Smooth muscle cell (in vitro differentiated cells): ENCODE data around the gene TBRG4. TPM values are rescaled to one million over a fixed set of nuclear protein-coding genes. Genes with fewer than 3 reads are reported as not detected.

Experiments used
- DNase-seq: peaks from one replicate; lab custom pipeline; 2025; ENCODE audit not compliant: unreplicated experiment; lab: John Stamatoyannopoulos, UW
- H2AFZ ChIP-seq: fragments of 200-600 bp; sonication (generic); 2 replicates; pipeline ENCODE4 v1.6.0; 2016; ENCODE audit warnings: antibody characterized with exemption, low read depth, mild to moderate bottlenecking
- H3F3A ChIP-seq: fragments of 200-600 bp; sonication (generic); 2 replicates; pipeline ENCODE4 v1.6.0; 2017; ENCODE audit warnings: antibody characterized with exemption, low read depth
- H3K27ac ChIP-seq: fragments of 200-600 bp; sonication (generic); 2 replicates; pipeline ENCODE4 v1.5.1; 2016; ENCODE audit warnings: low read depth, mild to moderate bottlenecking
- H3K27me3 ChIP-seq: fragments of 200-600 bp; sonication (generic); 2 replicates; pipeline ENCODE4 v1.6.1; 2016; ENCODE audit warnings: low read depth, mild to moderate bottlenecking
- H3K36me3 ChIP-seq: fragments of 200-600 bp; sonication (generic); 2 replicates; pipeline ENCODE4 v1.5.1; 2016; ENCODE audit warnings: low read depth
- H3K4me1 ChIP-seq: fragments of 200-600 bp; sonication (generic); 2 replicates; pipeline ENCODE4 v1.5.1; 2016; ENCODE audit warnings: low read depth
- H3K4me2 ChIP-seq: fragments of 200-600 bp; sonication (generic); 2 replicates; pipeline ENCODE4 v1.6.0; 2016; ENCODE audit warnings: mild to moderate bottlenecking
- H3K4me3 ChIP-seq: fragments of 200-600 bp; sonication (generic); 2 replicates; pipeline ENCODE4 v1.5.1; 2016; ENCODE audit warnings: mild to moderate bottlenecking
- H3K79me2 ChIP-seq: fragments of 200-600 bp; sonication (generic); 2 replicates; pipeline ENCODE4 v1.6.0; 2016; ENCODE audit warnings: low read depth, mild to moderate bottlenecking
- H3K9ac ChIP-seq: fragments of 200-600 bp; sonication (generic); 2 replicates; pipeline ENCODE4 v1.6.0; 2016; ENCODE audit warnings: low read depth
- H3K9me3 ChIP-seq: fragments of 200-600 bp; sonication (generic); replicated peaks from 2 replicates; pipeline ENCODE4 v1.5.1; 2016; ENCODE audit warnings: low read depth
- H4K20me1 ChIP-seq: fragments of 200-600 bp; sonication (generic); 2 replicates; pipeline ENCODE4 v1.6.0; 2016; ENCODE audit warnings: low read depth
- CTCF ChIP-seq: fragments of 200-600 bp; sonication (generic); IDR thresholded peaks from 2 replicates; pipeline ENCODE4 v1.5.1; 2017; ENCODE audit warnings: borderline replicate concordance, mild to moderate bottlenecking, antibody characterized with exemption; ENCODE audit not compliant: insufficient read depth, poor library complexity, severe bottlenecking
- WGBS: methylation state at CpG from one replicate; pipeline ENCODE4 v1.1.7; 2016; ENCODE audit warnings: low lambda C conversion rate; 5-methylcytosine and 5-hydroxymethylcytosine counted together
- polyA plus RNA-seq: library from polyadenylated mRNA; unstranded; fragments of >200 nt; fragmentation: Nextera tagmentation; extraction: Ambion mirVana; gene quantifications from 2 replicates; pipeline ENCODE4 v1.2.1, GENCODE V29; 2016
- total RNA-seq: library from RNA; depleted of rRNA; stranded (reverse); fragments of >200 nt; gene quantifications from 2 replicates; pipeline ENCODE4 v1.2.3, GENCODE V29; 2014

Gene TBRG4
- total and polyA plus RNA-seq, 2 experiments from 2014 or later = 30.2 to 52.5 TPM

GRCh38 chr7:45108863-45109262 is 2.6 kb downstream of the TBRG4 start:
- no peak overlapping the region for H3K4me2 ChIP-seq
- no peak overlapping the region for H3K4me3 ChIP-seq
- no peak for TF ChIP-seq CTCF
- H3K27me3 ChIP-seq = peaks cover 7% of the 10 kb centered on the region
- peaks cover 31% of the 10 kb centered on the region for H3K79me2 ChIP-seq
- H3K4me1 ChIP-seq = peaks cover 9% of the 10 kb centered on the region
- peaks cover 5% of the 10 kb centered on the region for H3F3A ChIP-seq
- H3K27ac ChIP-seq = no peak overlapping the region
- no peaks in the 10 kb centered on the region for H3K9me3 ChIP-seq
- H3K9ac ChIP-seq = no peak overlapping the region
- H4K20me1 ChIP-seq = peaks cover 30% of the 10 kb centered on the region
- peaks cover 8% of the 10 kb centered on the region for H3K36me3 ChIP-seq
- WGBS = 88% methylated on average over 8 of the region's 8 CpGs
- DNase-seq = no peak
- no peak overlapping the region for H2AFZ ChIP-seq

- no peak for DNase-seq
- Histone ChIP-seq H3K4me1 (peaks cover 9% of the 10 kb centered on the region), H3K79me2 (peaks cover 31% of the 10 kb centered on the region), H3K9ac (no peak overlapping the region), H4K20me1 (peaks cover 30% of the 10 kb centered on the region), H3K9me3 (no peaks in the 10 kb centered on the region), H3F3A (no peaks in the 10 kb centered on the region), H3K4me3 (no peak overlapping the region), H3K27ac (no peak overlapping the region), H3K36me3 (peaks cover 8% of the 10 kb centered on the region), H2AFZ (no peak overlapping the region), H3K4me2 (no peak overlapping the region), H3K27me3 (no peaks in the 10 kb centered on the region)
- WGBS = 90% methylated on average over 3 of the region's 3 CpGs
- TF ChIP-seq CTCF = no peak
These were observed 4.1 kb downstream of the TBRG4 start for GRCh38 chr7:45107356-45107755.

- TF ChIP-seq CTCF = no peak
- Histone ChIP-seq H3K4me3 (no peak overlapping the region), H3F3A (no peaks in the 10 kb centered on the region), H3K79me2 (peaks cover 31% of the 10 kb centered on the region), H4K20me1 (peaks cover 30% of the 10 kb centered on the region), H3K27ac (no peak overlapping the region), H3K36me3 (peaks cover 8% of the 10 kb centered on the region), H3K4me1 (peaks cover 9% of the 10 kb centered on the region), H3K4me2 (no peak overlapping the region), H3K9ac (no peak overlapping the region), H3K9me3 (no peaks in the 10 kb centered on the region), H2AFZ (no peak overlapping the region), H3K27me3 (no peaks in the 10 kb centered on the region)
- DNase-seq = no peak
- 75% methylated on average over 8 of the region's 8 CpGs for WGBS
These were observed 4.7 kb downstream of the TBRG4 start for GRCh38 chr7:45106820-45107219.

- H4K20me1 ChIP-seq = peaks cover 30% of the 10 kb centered on the region
- H3K9me3 ChIP-seq = no peaks in the 10 kb centered on the region
- no peak overlapping the region for H3K4me3 ChIP-seq
- no peak overlapping the region for H3K9ac ChIP-seq
- H3K4me2 ChIP-seq = no peak overlapping the region
- peaks cover 8% of the 10 kb centered on the region for H3K4me1 ChIP-seq
- peaks cover 8% of the 10 kb centered on the region for H3K36me3 ChIP-seq
- peaks cover 26% of the 10 kb centered on the region for H3K79me2 ChIP-seq
- no peaks in the 10 kb centered on the region for H3K27me3 ChIP-seq
- 94% methylated on average over 8 of the region's 8 CpGs for WGBS
- no peaks in the 10 kb centered on the region for H3F3A ChIP-seq
- no peak overlapping the region for H3K27ac ChIP-seq
- no peak for DNase-seq
- no peak overlapping the region for H2AFZ ChIP-seq
- no peak for TF ChIP-seq CTCF
These were observed 5.8 kb downstream of the TBRG4 start for GRCh38 chr7:45105588-45106188.
